Memory B cell (primary cell): Measurements from ENCODE around the gene UBAC1.
"Not testable (repeated sequence)": the region's sequence is repeated elsewhere in the genome, so short reads cannot be mapped to it uniquely, and the experiment has no call there.

ENCODE experiments used
- ATAC-seq: fragments of 150-1000 bp; cut with Tn5 transposase; 2 replicates; pipeline ENCODE4 v1.10.0; 2021; ENCODE audit warnings: low read depth, mild to moderate bottlenecking, moderate library complexity
- DNase-seq, 2 donors: peaks; one replicate each; pipeline ENCODE4 v3.0.0; 2022; ENCODE audit warnings: low spot score in 2 of 2
- H3K27ac Mint-ChIP-seq: one replicate; pipeline ENCODE4 v1.8.0; 2022; ENCODE audit warnings: mild to moderate bottlenecking, moderate library complexity, mixed read lengths
- H3K27me3 Mint-ChIP-seq: one replicate; pipeline ENCODE4 v1.8.0; 2022; ENCODE audit warnings: mixed read lengths
- H3K36me3 Mint-ChIP-seq: one replicate; pipeline ENCODE4 v1.8.0; 2022; ENCODE audit warnings: mild to moderate bottlenecking, mixed read lengths
- H3K4me1 Mint-ChIP-seq: one replicate; pipeline ENCODE4 v1.8.0; 2022; ENCODE audit warnings: mixed read lengths
- H3K4me3 Mint-ChIP-seq: one replicate; pipeline ENCODE4 v1.8.0; 2022; ENCODE audit warnings: mild to moderate bottlenecking, moderate library complexity, mixed read lengths
- H3K9me3 Mint-ChIP-seq: one replicate; pipeline ENCODE4 v1.8.0; 2022; ENCODE audit warnings: mixed read lengths

Gene UBAC1

GRCh38 chr9:135950841-135951240 is 10.3 kb downstream of the UBAC1 start:
- not testable (repeated sequence) for H3K27me3 Mint-ChIP-seq, H3K9me3 Mint-ChIP-seq, DNase-seq, H3K4me1 Mint-ChIP-seq, H3K4me3 Mint-ChIP-seq, ATAC-seq, H3K27ac Mint-ChIP-seq
- H3K36me3 Mint-ChIP-seq: peaks cover 21% of the 10 kb centered on the region

DNA sequence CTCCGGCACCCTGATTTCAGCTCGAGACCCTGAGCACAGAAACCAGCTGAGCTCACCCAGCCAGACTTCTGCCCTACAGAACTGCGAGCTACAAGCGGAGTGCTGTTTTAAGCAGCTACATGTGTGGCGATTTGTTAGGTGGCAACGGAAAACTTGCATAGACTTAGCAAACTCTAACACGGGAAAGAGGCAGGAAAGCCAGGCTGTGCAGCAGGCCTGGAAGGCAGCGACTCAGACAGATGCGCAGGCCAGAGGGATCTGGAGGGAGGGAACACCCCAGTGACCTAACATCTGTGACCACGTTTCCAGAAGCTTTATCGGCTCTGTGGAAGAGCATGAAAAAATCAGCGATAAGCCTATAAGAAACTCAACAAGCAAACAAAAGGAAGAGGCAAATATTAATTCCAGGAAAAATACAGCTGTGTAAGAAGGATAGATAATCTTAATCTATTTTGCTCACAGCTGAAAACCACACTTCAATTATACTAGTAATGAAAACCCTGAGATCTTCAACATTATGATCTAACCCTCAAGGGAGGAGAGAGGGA is 11.0 kb downstream of the UBAC1 start:
- ATAC-seq (no peak), DNase-seq (no peak)
- Mint-ChIP-seq H3K27me3 (no peaks in the 10 kb centered on the region), H3K4me3 (no peak overlapping the region), H3K9me3 (no peaks in the 10 kb centered on the region), H3K27ac (no peak overlapping the region), H3K36me3 (peaks cover 27% of the 10 kb centered on the region), H3K4me1 (no peaks in the 10 kb centered on the region)

DNA sequence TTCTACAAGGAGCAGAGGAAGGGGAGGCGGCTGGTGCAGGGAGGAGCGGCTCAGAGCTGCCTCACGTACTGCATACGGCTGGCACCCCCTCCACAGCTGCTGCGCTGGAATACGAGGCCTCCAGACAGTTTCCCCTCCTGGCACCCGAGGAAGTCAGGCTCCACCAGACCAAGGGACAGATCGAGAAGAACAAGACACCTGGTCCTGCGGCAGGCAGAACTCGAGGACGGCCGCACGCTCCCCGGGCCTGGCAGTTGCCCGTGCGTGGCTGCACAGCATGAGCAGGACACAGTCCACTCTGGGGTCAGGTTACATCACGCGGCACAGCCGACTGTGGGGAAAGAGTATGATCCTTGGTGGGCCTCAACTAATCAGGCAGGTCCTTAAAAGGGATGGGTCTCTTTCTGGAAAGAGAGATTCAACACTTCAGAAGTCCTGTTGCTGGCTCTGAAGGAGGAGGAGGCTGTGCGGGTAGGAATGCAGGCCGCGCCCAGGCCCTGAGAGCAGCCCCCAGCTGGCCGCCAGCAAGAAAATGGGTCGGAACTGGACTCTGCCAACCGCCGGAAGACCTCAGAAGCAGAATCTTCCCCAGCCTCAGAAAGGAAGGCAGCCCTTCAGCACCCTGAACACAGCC is 11.6 kb downstream of the UBAC1 start:
- Mint-ChIP-seq H3K27me3 (no peaks in the 10 kb centered on the region), H3K27ac (no peak overlapping the region), H3K4me3 (no peak overlapping the region), H3K9me3 (no peaks in the 10 kb centered on the region), H3K36me3 (peaks cover 29% of the 10 kb centered on the region), H3K4me1 (no peaks in the 10 kb centered on the region)
- DNase-seq: no peak
- no peak for ATAC-seq

DNA sequence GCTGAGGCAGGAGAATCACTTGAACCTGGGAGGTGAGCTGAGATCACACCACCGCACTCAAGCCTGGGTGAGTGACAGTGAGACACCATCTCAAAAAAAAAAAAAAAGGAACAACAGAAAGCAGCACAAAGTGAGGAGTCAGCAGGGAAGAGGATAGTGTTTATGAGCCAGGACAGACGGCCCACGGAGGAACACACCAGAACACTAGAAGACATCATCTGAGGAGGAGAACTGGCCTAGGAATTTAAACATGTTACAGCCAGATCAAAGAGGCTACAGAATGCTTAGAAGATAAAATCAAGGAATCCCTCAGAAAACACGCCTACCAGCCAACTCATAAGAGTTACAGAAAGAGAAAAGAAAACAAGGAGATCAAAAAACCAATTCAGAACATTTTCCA is 12.2 kb downstream of the UBAC1 start:
- no peak overlapping the region for H3K27ac Mint-ChIP-seq
- peaks cover 2% of the 10 kb centered on the region for H3K4me1 Mint-ChIP-seq
- peaks cover 29% of the 10 kb centered on the region for H3K36me3 Mint-ChIP-seq
- DNase-seq (no peak), ATAC-seq (no peak)
- H3K4me3 Mint-ChIP-seq: no peak overlapping the region
- H3K27me3 Mint-ChIP-seq: no peaks in the 10 kb centered on the region
- H3K9me3 Mint-ChIP-seq: no peaks in the 10 kb centered on the region

DNA sequence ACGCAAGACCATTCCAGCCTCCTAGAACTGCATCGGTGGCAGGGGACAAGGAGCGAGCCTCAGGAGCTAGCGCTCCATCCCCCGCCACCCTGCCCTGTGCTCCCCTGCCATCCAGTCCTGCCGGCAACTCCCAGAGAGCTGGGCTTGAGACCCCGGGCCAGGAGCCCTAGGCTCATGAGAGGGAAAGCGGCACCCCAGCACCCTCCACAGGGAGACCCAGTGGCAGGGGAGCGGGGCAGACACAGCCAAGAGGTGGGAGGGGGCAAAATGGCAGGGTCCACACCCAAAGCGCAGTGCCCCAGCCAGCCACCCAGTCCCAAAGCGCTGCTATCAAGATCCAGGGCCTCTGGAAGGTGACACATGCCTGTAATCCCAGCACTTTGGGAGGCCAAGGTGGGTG is 12.7 kb downstream of the UBAC1 start:
- no peak for ATAC-seq
- Mint-ChIP-seq H3K4me3 (no peak overlapping the region), H3K36me3 (peaks cover 32% of the 10 kb centered on the region)

GRCh38 chr9:135947582-135947981 is 13.6 kb downstream of the UBAC1 start:
- DNase-seq (no peak), ATAC-seq (no peak)
- peaks cover 32% of the 10 kb centered on the region for H3K36me3 Mint-ChIP-seq
- no peaks in the 10 kb centered on the region for H3K27me3 Mint-ChIP-seq
- no peak overlapping the region for H3K4me3 Mint-ChIP-seq
- peaks cover 2% of the 10 kb centered on the region for H3K4me1 Mint-ChIP-seq
- H3K9me3 Mint-ChIP-seq: no peaks in the 10 kb centered on the region
- H3K27ac Mint-ChIP-seq: no peak overlapping the region

More for the DNA sequence above, 12.7 kb downstream of the UBAC1 start:
- Mint-ChIP-seq H3K27me3 (no peaks in the 10 kb centered on the region), H3K9me3 (no peaks in the 10 kb centered on the region), H3K27ac (no peak overlapping the region), H3K4me1 (peaks cover 2% of the 10 kb centered on the region)
- DNase-seq: no peak

- H3K27me3 Mint-ChIP-seq, H3K4me3 Mint-ChIP-seq, DNase-seq, H3K27ac Mint-ChIP-seq, H3K4me1 Mint-ChIP-seq, ATAC-seq, H3K9me3 Mint-ChIP-seq: not testable (repeated sequence)
- peaks cover 32% of the 10 kb centered on the region for H3K36me3 Mint-ChIP-seq
Observed at GRCh38 chr9:135947105-135947504, 14.1 kb downstream of the UBAC1 start.

DNA sequence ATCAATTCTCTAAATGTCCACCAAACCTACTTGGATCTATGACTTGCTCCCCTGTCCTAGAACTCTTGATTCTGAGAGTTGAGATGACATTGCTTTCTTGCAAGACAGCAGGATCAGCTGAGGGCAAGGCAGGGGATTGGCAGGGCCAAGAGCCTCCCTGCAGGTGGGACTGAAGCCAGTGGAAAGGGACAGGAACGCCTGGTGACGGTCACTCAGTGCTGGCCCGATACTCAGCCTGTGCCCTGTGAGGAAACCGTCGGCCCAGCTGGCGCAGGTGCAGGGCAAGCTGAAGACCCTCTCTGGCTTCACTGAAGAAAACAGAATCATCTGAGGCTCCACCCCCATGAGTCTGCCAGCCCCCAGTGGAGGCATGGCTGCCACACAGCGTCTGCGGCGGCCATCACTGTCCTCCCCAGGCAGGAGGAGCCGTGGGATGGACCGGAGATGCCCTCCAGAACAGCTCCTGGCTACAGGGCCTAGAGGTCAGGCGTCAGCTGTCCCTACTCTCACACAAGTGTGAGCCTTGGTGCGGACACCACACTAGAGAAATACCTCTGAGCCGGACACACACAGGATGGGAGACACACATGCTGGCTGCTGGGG is 14.7 kb downstream of the UBAC1 start:
- no peak overlapping the region for H3K27ac Mint-ChIP-seq
- H3K36me3 Mint-ChIP-seq: peaks cover 37% of the 10 kb centered on the region

DNA sequence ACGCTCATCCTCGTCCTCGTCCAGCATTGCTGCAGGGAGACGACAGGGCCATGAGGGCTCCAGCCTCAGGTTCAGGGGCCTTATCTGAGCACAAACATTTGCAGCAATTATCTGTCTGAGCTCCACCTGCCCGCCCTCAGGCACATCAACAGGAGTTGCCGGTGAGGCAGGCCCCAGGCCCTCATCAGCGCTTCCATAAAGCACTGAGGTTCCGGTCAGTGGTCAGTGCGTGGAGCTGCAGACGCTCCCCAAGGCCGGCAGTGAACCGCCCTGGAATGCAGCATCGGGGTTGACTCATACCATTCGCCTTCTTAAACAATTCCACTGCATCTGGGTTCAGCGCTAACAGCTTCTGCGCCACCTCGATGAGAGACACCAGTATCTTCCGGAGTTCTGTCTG is 15.2 kb downstream of the UBAC1 start:
- no peak for DNase-seq
- no peak for ATAC-seq
- Mint-ChIP-seq H3K4me1 (peaks cover 4% of the 10 kb centered on the region), H3K4me3 (no peak overlapping the region), H3K9me3 (no peaks in the 10 kb centered on the region), H3K27ac (no peak overlapping the region), H3K36me3 (peaks cover 37% of the 10 kb centered on the region), H3K27me3 (no peaks in the 10 kb centered on the region)

More for the DNA sequence above, 14.7 kb downstream of the UBAC1 start:
- ATAC-seq (no peak), DNase-seq (no peak)
- Mint-ChIP-seq H3K27me3 (no peaks in the 10 kb centered on the region), H3K4me1 (peaks cover 4% of the 10 kb centered on the region), H3K9me3 (no peaks in the 10 kb centered on the region), H3K4me3 (no peak overlapping the region)

GRCh38 chr9:135944444-135945252 is 16.5 kb downstream of the UBAC1 start:
- Mint-ChIP-seq H3K27me3 (no peaks in the 10 kb centered on the region), H3K4me1 (peaks cover 4% of the 10 kb centered on the region), H3K4me3 (no peak overlapping the region), H3K9me3 (no peaks in the 10 kb centered on the region), H3K36me3 (peaks cover 41% of the 10 kb centered on the region), H3K27ac (peak overlapping the region; percentile 14)
- ATAC-seq (no peak), DNase-seq (no peak)

DNA sequence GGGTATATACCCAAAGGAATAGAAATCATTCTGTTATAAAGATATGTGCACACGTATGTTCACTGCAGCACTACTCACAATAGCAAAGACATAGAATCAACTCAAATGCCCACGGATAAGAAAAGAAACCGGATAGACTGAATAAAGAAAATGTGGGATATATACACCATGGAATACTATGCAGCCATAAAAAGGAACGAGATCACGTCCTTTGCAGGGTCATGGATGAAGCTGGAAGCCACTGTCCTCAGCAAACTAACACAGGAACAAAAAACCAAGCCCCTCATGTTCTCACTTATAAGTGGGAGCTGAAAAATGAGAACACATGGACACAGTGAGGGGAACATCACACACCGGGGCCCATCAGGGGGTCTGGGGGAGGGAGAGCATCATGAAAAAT is 17.6 kb downstream of the UBAC1 start:
- not testable (repeated sequence) for H3K27me3 Mint-ChIP-seq, H3K4me1 Mint-ChIP-seq, DNase-seq, H3K27ac Mint-ChIP-seq, H3K4me3 Mint-ChIP-seq, ATAC-seq, H3K9me3 Mint-ChIP-seq
- peaks cover 38% of the 10 kb centered on the region for H3K36me3 Mint-ChIP-seq

DNA sequence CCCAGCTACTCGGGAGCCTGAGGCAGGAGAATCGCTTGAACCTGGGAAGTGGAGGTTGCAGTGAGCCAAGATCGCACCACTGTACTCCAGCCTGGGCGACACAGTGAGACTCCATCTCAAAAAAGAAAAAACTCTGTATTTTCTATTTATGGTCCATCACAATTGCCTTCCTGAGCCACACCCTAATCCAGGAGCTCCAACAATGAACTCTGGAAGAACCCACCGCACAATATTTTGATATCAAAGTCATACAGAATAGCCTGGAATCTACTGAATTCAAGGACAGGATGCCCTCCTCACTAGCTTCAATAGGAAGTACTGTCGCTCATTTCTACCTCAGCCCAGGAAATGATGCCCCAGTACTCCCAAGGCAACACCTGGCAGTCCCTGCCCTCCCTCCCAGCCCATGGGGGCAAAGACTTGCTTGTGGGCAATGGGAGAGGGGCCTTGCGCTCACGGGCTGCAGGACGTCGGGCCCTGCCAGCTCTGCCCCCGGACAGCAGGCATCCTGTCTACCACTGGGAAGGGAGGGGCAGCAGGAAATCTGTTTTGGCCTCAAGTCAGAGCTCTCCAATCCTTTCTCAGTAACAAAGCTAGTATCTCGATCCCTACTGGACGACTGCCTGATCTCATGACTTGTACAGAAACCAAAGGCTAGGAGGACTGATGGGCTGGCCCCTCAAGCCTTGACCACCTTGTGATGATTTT is 19.7 kb downstream of the UBAC1 start:
- no peak overlapping the region for H3K27ac Mint-ChIP-seq
- H3K36me3 Mint-ChIP-seq: peaks cover 43% of the 10 kb centered on the region
- peaks cover 2% of the 10 kb centered on the region for H3K9me3 Mint-ChIP-seq
- peaks cover 8% of the 10 kb centered on the region for H3K4me1 Mint-ChIP-seq
- no peak overlapping the region for H3K4me3 Mint-ChIP-seq
- DNase-seq: no peak
- ATAC-seq: no peak
- no peaks in the 10 kb centered on the region for H3K27me3 Mint-ChIP-seq

GRCh38 chr9:135939351-135940265 is 21.6 kb downstream of the UBAC1 start:
- no peak overlapping the region for H3K4me3 Mint-ChIP-seq
- DNase-seq (no peak), ATAC-seq (peak; percentile 27)
- H3K4me1 Mint-ChIP-seq: peaks cover 8% of the 10 kb centered on the region
- H3K27ac Mint-ChIP-seq: peak overlapping the region; percentile 78
- no peaks in the 10 kb centered on the region for H3K27me3 Mint-ChIP-seq
- peaks cover 41% of the 10 kb centered on the region for H3K36me3 Mint-ChIP-seq
- H3K9me3 Mint-ChIP-seq: peaks cover 2% of the 10 kb centered on the region
